Measurements from ENCODE around the gene ACVR2B. TPM values are rescaled to one million over a fixed set of nuclear protein-coding genes. Genes with fewer than 3 reads are reported as not detected.

ACVR2B gene
- total and polyA plus RNA-seq, 10 of the 15 experiments (the other 5 are each of a cell fraction or from before 2014, with no cell fraction given), result 0.27 to 2.9 (median 1.0) TPM

DNA sequence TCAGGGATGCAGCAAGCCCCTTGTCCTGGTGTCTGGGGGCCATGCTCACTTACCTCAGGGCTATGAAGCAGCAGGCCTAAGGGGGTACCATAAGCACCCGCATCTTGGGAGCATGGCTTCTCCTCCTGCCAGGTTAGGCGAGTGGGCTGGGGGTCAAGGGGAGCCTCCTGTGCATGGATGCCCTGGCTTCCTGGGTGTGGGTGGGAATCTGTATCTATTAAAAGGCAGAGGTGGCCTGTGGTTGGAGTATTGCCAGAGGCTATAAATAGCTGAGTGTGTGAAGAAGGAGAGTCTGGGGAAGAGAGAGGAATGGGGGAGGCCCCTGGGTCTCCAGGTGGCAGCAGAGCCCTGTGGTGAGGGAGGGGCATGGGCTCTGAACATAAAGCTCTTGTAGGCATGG lies 19.5 kb downstream of the ACVR2B start (continued):
- TF ChIP-seq PRDM15 (CRISPR knock-in tag; IDR thresholded peaks at IDR 0.05), result no peak

DNA sequence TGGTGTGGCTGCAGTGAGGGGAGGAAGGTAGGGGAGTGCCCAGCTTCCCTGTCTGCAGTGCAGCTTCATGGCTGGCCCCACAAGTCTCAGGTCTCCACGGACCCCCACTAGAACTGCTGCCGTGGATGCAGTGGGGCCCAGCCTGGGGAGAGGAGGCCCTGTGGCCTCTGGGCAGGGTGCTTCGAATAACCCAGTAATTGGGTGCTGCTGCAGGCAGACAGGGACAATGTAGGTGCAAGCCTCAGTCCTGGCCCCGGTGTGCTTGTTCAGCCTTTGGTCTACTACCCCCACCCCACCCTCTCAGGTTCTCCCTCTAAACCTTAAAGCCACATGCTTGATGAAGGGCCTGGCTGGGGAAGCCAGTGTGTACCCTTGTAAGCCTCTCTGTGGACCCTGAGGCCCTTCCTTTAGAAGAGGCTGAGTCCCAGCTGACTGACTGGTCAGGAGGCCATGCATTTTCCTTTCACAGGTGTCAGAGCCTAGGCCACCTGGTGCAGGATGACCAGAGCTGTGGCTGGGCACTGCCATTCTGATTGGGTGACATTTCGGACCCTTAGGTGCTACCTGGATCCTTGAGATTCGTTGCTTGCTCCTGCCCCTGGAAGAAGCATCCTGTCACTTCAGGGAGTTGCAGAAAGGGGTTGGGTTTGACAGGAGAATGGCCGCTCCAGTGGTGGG lies 21.4 kb downstream of the ACVR2B start:
- H3K4me1 ChIP-seq (ENCODE audit: control insufficient read depth, insufficient read depth, low read length), result no peaks in the 10 kb centered on the region
- no peaks in the 10 kb centered on the region for H3K79me2 ChIP-seq (ENCODE audit: control insufficient read depth, insufficient read depth, low read length)
- no peak overlapping the region for H3K4me2 ChIP-seq (ENCODE audit: control insufficient read depth, insufficient read depth)
- no peak for ATAC-seq
- H2AFZ ChIP-seq (ENCODE audit: control insufficient read depth, low read depth, low read length), result no peak overlapping the region
- intact Hi-C loops (cut with micrococcal nuclease; ENCODE audit: unreplicated experiment) (no loop called here), in situ Hi-C loops (cut with MboI) (no loop called here)
- no peak overlapping the region for H3K4me3 ChIP-seq
- no peaks in the 10 kb centered on the region for H4K20me1 ChIP-seq (ENCODE audit: control insufficient read depth, insufficient read depth)
- H3K36me3 ChIP-seq (ENCODE audit: control insufficient read depth in 2 of 2, insufficient read depth in 2 of 2, low read length in 1 of 2), result peaks cover 0 to 2% of the 10 kb centered on the region in 2 experiments; a peak in 2 of 4 replicates
- ChIA-PET POLR2A (no interaction called here), CTCF (no interaction called here), SMC1A (ENCODE audit: uncharacterized antibody, unreplicated experiment) (no interaction called here), RAD21 (ENCODE audit: unreplicated experiment) (no interaction called here)
- H3K27me3 ChIP-seq (replicated peaks in 1 of 2; ENCODE audit: control insufficient read depth in 2 of 2, insufficient read depth in 2 of 2, low read length in 1 of 2), result no peaks in the 10 kb centered on the region
- WGBS (ENCODE audit: insufficient coverage, insufficient replicate concordance, low lambda C conversion rate, missing lambda C conversion rate), result 42% methylated on average over 7 of the region's 7 CpGs
- no peak overlapping the region for H3K9ac ChIP-seq (ENCODE audit: control insufficient read depth, insufficient read depth, low read length)
- no peaks in the 10 kb centered on the region for H3K9me3 ChIP-seq (replicated peaks; ENCODE audit: control insufficient read depth, insufficient read depth, low read length)
- FAIRE-seq, result no peak
- TF ChIP-seq REST (IDR thresholded peaks at IDR 0.05; ENCODE audit: low read depth, low read length) (no peak), ZBTB11 (CRISPR knock-in tag; IDR thresholded peaks at IDR 0.05) (no peak), MTA3 (IDR thresholded peaks at IDR 0.05; ENCODE audit: borderline replicate concordance, low read length) (no peak)
- no peak for DNase-seq (ENCODE audit: low read depth, low spot score)
- no peak overlapping the region for H3K27ac ChIP-seq (ENCODE audit: control insufficient read depth, insufficient read depth)
- no TSS peak for BruUV-seq (replicated peaks)
